Endothelial cell of coronary artery (primary cell): ENCODE data around the gene PRDM5. TPM values are rescaled to one million over a fixed set of nuclear protein-coding genes. Genes with fewer than 3 reads are reported as not detected.

ENCODE experiments used
- total RNA-seq: library from RNA; depleted of rRNA; stranded (reverse); fragments of >200 nt; gene quantifications from 2 replicates; pipeline ENCODE4 v1.2.3, GENCODE V29; 2014

The PRDM5 gene
- total RNA-seq: 5.7 and 6.5 TPM in 2 replicates

DNA sequence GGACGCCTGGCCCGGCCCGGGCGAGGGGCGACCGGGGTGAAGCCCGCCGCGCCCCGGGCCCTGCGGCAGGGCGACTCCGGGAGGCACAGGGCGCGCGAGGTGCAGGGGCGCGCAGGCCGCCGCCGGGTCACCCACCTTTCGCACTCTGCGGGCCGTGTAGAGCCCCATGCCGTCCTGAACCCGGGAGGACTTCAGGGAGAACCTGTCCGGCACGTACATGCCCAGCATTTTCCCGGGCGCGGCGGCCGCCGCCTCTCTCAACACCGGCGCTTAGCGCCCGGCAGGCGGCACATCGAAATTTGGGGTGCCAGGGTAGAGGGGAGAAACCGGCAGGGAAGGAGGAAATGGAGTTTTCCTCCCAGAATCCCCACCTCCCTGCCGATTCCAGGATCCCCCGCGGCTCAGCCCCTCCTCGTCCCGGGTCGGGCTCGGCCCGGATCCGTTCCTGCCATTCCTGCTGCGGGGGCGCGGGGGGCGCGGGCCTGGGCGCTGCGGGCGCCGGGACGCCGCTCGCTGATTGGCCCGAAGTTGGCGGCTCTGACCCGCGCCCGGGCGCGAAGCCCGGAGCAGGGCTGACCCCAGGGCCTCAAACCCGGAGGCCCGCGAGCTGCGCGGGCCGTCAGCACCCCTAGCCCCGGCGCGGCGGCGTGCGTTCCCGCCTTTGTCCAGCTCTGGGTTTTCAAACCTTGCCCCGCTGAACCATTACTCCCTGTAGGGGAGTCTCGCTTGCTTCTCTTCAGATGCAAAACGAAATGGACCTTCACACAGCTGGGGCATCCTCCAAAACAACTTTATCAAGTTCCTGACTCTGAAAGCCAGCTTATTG lies at the start of gene PRDM5:
Gene PRDM5, minus strand, starts transcription at position 346 of the 826 bp plus-strand sequence. Its CDS starts 118 bp downstream, at position 228.

Other genes starting within 250 kb of the PRDM5 start
- gene NDNF, start 149.8 kb upstream of the PRDM5 start, total RNA-seq: not detected in 2 replicates
- 0.36 and 0.94 TPM in 2 replicates for gene TNIP3, start 241.6 kb upstream of the PRDM5 start, total RNA-seq